Adrenal gland (tissue), 12 donors: ENCODE data around the gene KDF1. TPM values are rescaled to one million over a fixed set of nuclear protein-coding genes. Genes with fewer than 3 reads are reported as not detected.

ENCODE experiments used
- DNase-seq, 7 donors: peaks; one replicate each; pipeline ENCODE4 v3.0.0-alpha.2; 2019 to 2020
- H3K27ac ChIP-seq, 5 donors: fragments of 200-600 bp; sonication (generic) in 4 of 5; 1 replicate in 3 of 5; 2 replicates in 2 of 5; pipeline versions ENCODE4 v1.5.1 to v1.8.0; 2016 to 2020; ENCODE audit warnings: mild to moderate bottlenecking in 1 of 5
- H3K27me3 ChIP-seq: fragments of 200-600 bp; 2 replicates; pipeline ENCODE4 v1.8.0; 2021
- H3K36me3 ChIP-seq, 2 donors: fragments of 200-600 bp; replicated peaks in 1 of 2; 1 replicate in 1 of 2; 2 replicates in 1 of 2; pipeline versions ENCODE4 v1.5.1 to v1.8.0; 2018 to 2022
- H3K4me1 ChIP-seq, 2 donors: fragments of 200-600 bp; replicated peaks in 1 of 2; 1 replicate in 1 of 2; 2 replicates in 1 of 2; pipeline versions ENCODE4 v1.5.1 to v1.8.0; 2018 to 2021
- H3K4me3 ChIP-seq, 4 donors: fragments of 200-600 bp; sonication (generic) in 3 of 4; one replicate each; pipeline ENCODE4 v1.5.1; 2016 to 2018
- H3K9me3 ChIP-seq, 3 donors: fragments of 200-600 bp; sonication (generic) in 1 of 3; replicated peaks in 1 of 3; 1 replicate in 2 of 3; 2 replicates in 1 of 3; pipeline versions ENCODE4 v1.5.1 to v1.8.0; 2016 to 2021
- POLR2A ChIP-seq, 2 donors: fragments of 450-650 bp; IDR thresholded peaks; one replicate each; pipeline ENCODE4 v1.6.1; 2017; ENCODE audit warnings: antibody characterized with exemption in 2 of 2, mild to moderate bottlenecking in 2 of 2, moderate library complexity in 1 of 2
- WGBS, 4 donors: extraction: QIAGEN DNeasy Blood & Tissue Kit in 2 of 4; methylation state at CpG; one replicate each; pipeline versions ENCODE4 v1.1.5 to v1.1.7; 2013 to 2017; 5-methylcytosine and 5-hydroxymethylcytosine counted together
- intact Hi-C, 2 donors: fragments of 100-400 bp; cut with DNase I; formaldehyde crosslinking; loops; one replicate each; pipeline versions ENCODE4 v1.14.1 to v1.15.0; 2022 to 2023
- polyA plus RNA-seq, 3 donors: library from polyadenylated mRNA; stranded (reverse); fragments of 200-250 nt in 2 of 3; fragments of 350-450 nt in 1 of 3; fragmentation: Illumina TruSeq in 1 of 3; extraction: RNeasy Lipid Tissue Mini Kit (QIAGEN cat#74804) in 1 of 3; gene quantifications; one replicate each; pipeline ENCODE4 v1.2.3, GENCODE V29; 2013 to 2014
- total RNA-seq, 9 donors: library from RNA; depleted of rRNA in 4 of 9; stranded (reverse); fragments of >200 nt in 4 of 9; fragments of 120-200 nt in 1 of 9; fragmentation: NEBNext Ultra II Directional in 1 of 9; extraction: Animal tissue kit (Norgen Biotek cat#: 25700) in 1 of 9; gene quantifications; one replicate each; pipeline versions ENCODE4 v1.1.0 to v1.2.4, GENCODE V29; 2013 to 2023
- TF ChIP-seq, protein P1 (sequence below), 6 experiments: fragments of 450-650 bp in 4 of 6; fragments of 200-600 bp in 2 of 6; sonication (generic) in 1 of 6; IDR thresholded peaks; 1 replicate in 5 of 6; 2 replicates in 1 of 6; pipeline versions ENCODE4 v1.5.1 to v1.8.0; 2016 to 2021; ENCODE audit warnings: antibody characterized with exemption in 6 of 6, mild to moderate bottlenecking in 2 of 6, moderate library complexity in 1 of 6
- donor health status: healthy with polysubstance abuse.
- donor health status: Bipolar disorder and iron deficiency.
- donor health status: DM: yes; HTN: yes; CAD: no.
- donor health status: DM: no; HTN: no; CAD: no.
- donor health status: DM: no; HTN: no; CAD: no.
- donor health status: DM: yes; HTN: yes; CAD: no.

The KDF1 gene
- total and polyA plus RNA-seq, 12 donors, result 0.15 to 4.0 (median 1.2) TPM

DNA sequence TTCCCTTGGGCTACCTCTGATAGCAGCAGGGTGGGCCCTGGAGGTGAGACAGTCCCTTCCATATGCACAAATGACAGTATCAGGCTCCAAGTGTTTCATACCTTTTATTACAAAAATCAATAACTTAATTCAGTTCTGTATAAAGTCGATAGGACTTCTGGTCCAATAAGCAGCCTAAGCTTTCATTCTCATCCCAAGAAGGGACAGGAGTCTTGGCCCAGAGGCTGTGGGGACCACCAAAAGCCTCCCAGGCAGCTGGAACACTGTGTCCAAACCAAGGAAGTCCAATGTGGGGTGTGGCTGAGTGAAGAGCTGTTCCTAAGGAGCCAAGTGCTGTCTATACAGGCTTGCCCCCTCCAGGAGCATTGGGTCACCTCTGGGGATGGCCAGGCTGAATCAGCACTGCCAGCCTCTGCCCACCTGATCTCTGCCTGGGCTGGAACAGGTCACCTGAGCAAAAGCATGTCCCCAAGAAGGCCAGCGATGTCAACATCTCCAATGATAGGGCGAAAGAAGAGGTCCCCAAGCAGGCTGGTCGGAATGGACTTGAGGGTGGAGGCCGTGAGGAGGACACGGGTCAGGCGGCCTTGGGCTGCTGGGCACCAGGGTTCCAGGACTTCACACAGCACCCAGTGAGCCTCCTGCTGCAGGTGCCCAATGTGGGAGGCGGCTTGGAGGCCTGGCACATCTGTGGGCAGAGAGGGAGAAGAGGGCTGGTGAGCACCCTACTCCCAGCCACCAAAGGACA lies 48.7 kb downstream of the KDF1 start:
- WGBS, 4 donors, result 76 to 94% (median 82%) methylated on average over 3 to 8 of the region's 8 CpGs
- Histone ChIP-seq H3K4me3 (no peak overlapping the region), H3K4me1 (peaks cover 22 to 34% of the 10 kb centered on the region in 2 donors), H3K27me3 (no peaks in the 10 kb centered on the region), H3K27ac (peak overlapping the region in 2 of 5 donors; percentile 20 to 92), H3K36me3 (no peaks in the 10 kb centered on the region), H3K9me3 (no peaks in the 10 kb centered on the region)
- peak in 1 of 7 donors; percentile 31 for DNase-seq
- TF ChIP-seq, protein P1, sequence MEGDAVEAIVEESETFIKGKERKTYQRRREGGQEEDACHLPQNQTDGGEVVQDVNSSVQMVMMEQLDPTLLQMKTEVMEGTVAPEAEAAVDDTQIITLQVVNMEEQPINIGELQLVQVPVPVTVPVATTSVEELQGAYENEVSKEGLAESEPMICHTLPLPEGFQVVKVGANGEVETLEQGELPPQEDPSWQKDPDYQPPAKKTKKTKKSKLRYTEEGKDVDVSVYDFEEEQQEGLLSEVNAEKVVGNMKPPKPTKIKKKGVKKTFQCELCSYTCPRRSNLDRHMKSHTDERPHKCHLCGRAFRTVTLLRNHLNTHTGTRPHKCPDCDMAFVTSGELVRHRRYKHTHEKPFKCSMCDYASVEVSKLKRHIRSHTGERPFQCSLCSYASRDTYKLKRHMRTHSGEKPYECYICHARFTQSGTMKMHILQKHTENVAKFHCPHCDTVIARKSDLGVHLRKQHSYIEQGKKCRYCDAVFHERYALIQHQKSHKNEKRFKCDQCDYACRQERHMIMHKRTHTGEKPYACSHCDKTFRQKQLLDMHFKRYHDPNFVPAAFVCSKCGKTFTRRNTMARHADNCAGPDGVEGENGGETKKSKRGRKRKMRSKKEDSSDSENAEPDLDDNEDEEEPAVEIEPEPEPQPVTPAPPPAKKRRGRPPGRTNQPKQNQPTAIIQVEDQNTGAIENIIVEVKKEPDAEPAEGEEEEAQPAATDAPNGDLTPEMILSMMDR (IDR thresholded peaks at IDR 0.05), result no peak
- TF ChIP-seq POLR2A (IDR thresholded peaks at IDR 0.05), result no peak
- intact Hi-C loops, result no loop called here

DNA sequence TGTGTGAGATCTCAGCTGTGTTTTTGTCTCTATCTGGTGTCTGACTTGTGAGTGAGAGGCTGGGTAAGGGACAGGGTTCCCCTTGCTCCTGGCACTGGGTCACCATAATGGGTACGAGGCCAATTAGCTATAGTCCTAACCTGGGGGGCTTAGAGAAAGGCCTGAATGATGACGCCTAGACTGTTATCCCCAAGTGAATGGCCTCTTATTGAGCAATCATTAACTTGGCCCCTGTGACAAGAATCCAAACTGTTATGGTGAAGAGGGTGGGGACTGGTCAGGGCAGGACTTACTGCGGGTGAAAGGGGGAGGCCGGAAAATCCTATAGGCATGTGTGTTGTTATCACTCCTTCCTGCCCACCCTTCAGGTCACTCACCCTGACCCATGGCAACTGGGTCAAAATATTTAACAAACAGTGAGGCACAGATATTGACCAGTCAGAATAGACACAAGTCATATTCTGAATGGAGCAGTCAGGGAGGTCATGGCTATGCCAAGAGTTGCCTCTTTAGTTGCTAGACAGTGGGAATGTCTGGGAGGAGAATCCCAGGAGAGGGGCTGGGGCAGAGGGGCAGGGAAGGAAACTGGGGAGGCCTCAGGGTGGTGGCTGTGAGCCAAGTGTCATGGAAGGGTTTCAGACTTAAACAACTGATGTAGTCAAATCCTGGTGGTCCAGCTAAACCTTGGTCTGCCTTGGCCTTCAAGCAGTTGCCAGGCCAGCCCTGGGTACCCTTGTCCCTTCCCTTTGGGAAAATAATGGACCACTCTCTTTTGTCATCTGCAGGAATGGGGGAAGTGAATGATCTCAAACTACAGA lies 49.7 kb downstream of the KDF1 start:
- DNase-seq, result no peak
- Histone ChIP-seq H3K27ac (no peak overlapping the region), H3K4me3 (no peak overlapping the region), H3K36me3 (no peaks in the 10 kb centered on the region), H3K27me3 (no peaks in the 10 kb centered on the region), H3K4me1 (peaks cover 22 to 32% of the 10 kb centered on the region in 2 donors), H3K9me3 (no peaks in the 10 kb centered on the region)
- 55 to 82% (median 78%) methylated on average over 3 to 4 of the region's 4 CpGs for WGBS, 4 donors
- intact Hi-C loops, result no loop called here
- TF ChIP-seq, protein P1 (IDR thresholded peaks at IDR 0.05), result no peak
- TF ChIP-seq POLR2A (IDR thresholded peaks at IDR 0.05), result no peak

DNA sequence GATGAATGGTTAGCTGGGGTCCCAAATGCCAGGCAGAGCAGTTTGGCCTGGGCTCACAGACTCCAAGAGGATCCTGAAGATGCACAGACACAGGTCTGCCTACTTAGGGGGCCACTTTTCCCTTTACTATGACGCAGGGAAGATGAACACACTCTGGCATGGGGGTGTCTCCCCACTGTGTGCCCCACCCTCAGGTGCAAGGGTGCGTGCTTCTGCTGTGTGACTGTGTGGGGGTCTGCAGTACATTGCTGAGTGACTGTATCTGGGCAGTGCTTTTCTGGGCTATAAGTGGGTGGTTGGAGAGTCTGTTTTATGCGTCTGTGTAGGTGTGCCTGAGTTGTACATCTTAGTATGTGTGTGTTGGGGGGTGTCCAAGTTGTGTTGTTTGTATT lies 50.3 kb downstream of the KDF1 start:
- intact Hi-C loops, result no loop called here
- peaks cover 17 to 26% of the 10 kb centered on the region in 2 donors for H3K4me1 ChIP-seq
- H3K27me3 ChIP-seq, result no peaks in the 10 kb centered on the region
- H3K27ac ChIP-seq, result no peak overlapping the region
- no peaks in the 10 kb centered on the region for H3K36me3 ChIP-seq
- no peak overlapping the region for H3K4me3 ChIP-seq
- no peak for DNase-seq
- 63 to 100% (median 89%) methylated on average over 3 of the region's 3 CpGs for WGBS, 4 donors
- no peaks in the 10 kb centered on the region for H3K9me3 ChIP-seq
- TF ChIP-seq POLR2A (IDR thresholded peaks at IDR 0.05), result no peak
- TF ChIP-seq, protein P1 (IDR thresholded peaks at IDR 0.05), result no peak
